ENCODE data around the gene COG5.

- TF ChIP-seq CTCF (IDR thresholded peaks at IDR 0.05) (no peak), POLR2A (IDR thresholded peaks at IDR 0.05) (no peak)
Observed at GRCh38 chr7:107160389-107160788, 403.3 kb downstream of the COG5 start.

Data from adrenal gland (tissue), 5 donors.